OCI-LY7 (cell line): ENCODE data around the gene ZNF66.

Experiments
- EZH2phosphoT487 ChIP-seq: fragments of 200-600 bp; sonication (generic); IDR thresholded peaks from 2 replicates; pipeline ENCODE4 v1.6.1; 2018; ENCODE audit warnings: low read depth, borderline replicate concordance, mild to moderate bottlenecking, mixed run types, antibody characterized with exemption, low read length, moderate library complexity, mixed read lengths
- TF ChIP-seq, protein P1 (sequence below): fragments of 200-600 bp; sonication (generic); conservative IDR thresholded peaks from 2 replicates; pipeline ENCODE4 v1.5.1; 2014; ENCODE audit warnings: mild to moderate bottlenecking, antibody characterized with exemption, low read length, moderate library complexity, mixed read lengths

DNA sequence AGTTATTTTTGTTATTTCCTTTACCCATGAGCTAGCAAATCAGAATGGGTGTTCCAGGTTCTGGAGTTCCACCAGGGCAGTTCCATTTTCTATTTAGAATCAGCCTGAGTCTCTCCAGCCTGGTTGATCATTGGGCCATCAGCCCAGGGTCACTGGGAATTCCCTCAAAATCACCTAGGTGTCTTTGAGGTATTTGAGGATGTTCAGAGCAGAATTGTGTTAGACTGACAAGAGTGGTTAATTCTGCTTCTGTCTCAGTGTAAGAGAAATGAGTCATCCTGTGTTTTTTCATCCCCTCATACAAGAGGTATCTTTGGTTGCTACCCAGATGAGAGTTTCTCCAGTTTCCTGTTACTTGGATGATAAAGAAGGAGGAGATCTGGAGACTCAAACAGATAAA is 11.7 kb downstream of the ZNF66 start:
- TF ChIP-seq, protein P1, sequence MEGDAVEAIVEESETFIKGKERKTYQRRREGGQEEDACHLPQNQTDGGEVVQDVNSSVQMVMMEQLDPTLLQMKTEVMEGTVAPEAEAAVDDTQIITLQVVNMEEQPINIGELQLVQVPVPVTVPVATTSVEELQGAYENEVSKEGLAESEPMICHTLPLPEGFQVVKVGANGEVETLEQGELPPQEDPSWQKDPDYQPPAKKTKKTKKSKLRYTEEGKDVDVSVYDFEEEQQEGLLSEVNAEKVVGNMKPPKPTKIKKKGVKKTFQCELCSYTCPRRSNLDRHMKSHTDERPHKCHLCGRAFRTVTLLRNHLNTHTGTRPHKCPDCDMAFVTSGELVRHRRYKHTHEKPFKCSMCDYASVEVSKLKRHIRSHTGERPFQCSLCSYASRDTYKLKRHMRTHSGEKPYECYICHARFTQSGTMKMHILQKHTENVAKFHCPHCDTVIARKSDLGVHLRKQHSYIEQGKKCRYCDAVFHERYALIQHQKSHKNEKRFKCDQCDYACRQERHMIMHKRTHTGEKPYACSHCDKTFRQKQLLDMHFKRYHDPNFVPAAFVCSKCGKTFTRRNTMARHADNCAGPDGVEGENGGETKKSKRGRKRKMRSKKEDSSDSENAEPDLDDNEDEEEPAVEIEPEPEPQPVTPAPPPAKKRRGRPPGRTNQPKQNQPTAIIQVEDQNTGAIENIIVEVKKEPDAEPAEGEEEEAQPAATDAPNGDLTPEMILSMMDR = no peak
- no peak for TF ChIP-seq EZH2phosphoT487
